GM18868 (cell line): ENCODE data around the gene ESYT2.
A peak's percentile ranks its signal among the peaks of the same experiment; 100 is the strongest.
"Not testable (repeated sequence)": the region's sequence is repeated elsewhere in the genome, so short reads cannot be mapped to it uniquely, and the experiment has no call there.

Experiments used
- ATAC-seq: cut with Tn5 transposase; IDR thresholded peaks from one replicate; pipeline ENCODE4 v1.9.1; 2021; ENCODE audit warnings: mild to moderate bottlenecking, moderate library complexity; ENCODE audit not compliant: unreplicated experiment

Gene ESYT2

GRCh38 chr7:158703679-158704523, 125.4 kb downstream of the ESYT2 start:
- ATAC-seq = not testable (repeated sequence)

GRCh38 chr7:158702944-158703343, 126.4 kb downstream of the ESYT2 start:
- ATAC-seq = no peak

GRCh38 chr7:158702196-158702595, 127.1 kb downstream of the ESYT2 start:
- no peak for ATAC-seq

GRCh38 chr7:158700008-158700407, 129.3 kb downstream of the ESYT2 start:
- ATAC-seq = no peak

GRCh38 chr7:158699341-158699740, 130.0 kb downstream of the ESYT2 start:
- ATAC-seq = no peak

GRCh38 chr7:158698657-158699195, 130.6 kb downstream of the ESYT2 start:
- no peak for ATAC-seq

GRCh38 chr7:158697597-158697996, 131.7 kb downstream of the ESYT2 start:
- ATAC-seq = not testable (repeated sequence)

GRCh38 chr7:158695726-158696452, 133.4 kb downstream of the ESYT2 start:
- ATAC-seq = peak; percentile 95

- no peak for ATAC-seq
These were observed 134.3 kb downstream of the ESYT2 start for GRCh38 chr7:158695056-158695455.

- no peak for ATAC-seq
These were observed 134.7 kb downstream of the ESYT2 start for GRCh38 chr7:158694650-158695049.

GRCh38 chr7:158689488-158689887, 139.8 kb downstream of the ESYT2 start:
- ATAC-seq = no peak

GRCh38 chr7:158687406-158687805, 141.9 kb downstream of the ESYT2 start:
- no peak for ATAC-seq

GRCh38 chr7:158685693-158686092, 143.6 kb downstream of the ESYT2 start:
- ATAC-seq = no peak

- ATAC-seq = no peak
These were observed 145.0 kb downstream of the ESYT2 start for GRCh38 chr7:158684329-158684728.

- ATAC-seq = no peak
These were observed 145.8 kb downstream of the ESYT2 start for GRCh38 chr7:158683541-158683940.

- ATAC-seq = no peak
These were observed 146.9 kb downstream of the ESYT2 start for GRCh38 chr7:158682456-158682855.
